ENCODE data around the gene TPM3. TPM values are rescaled to one million over a fixed set of nuclear protein-coding genes. Genes with fewer than 3 reads are reported as not detected.

TPM3 gene
- total RNA-seq, 1 donor from 2014 or later = 161 TPM

- H3K27me3 ChIP-seq (ENCODE audit: low read depth) = no peaks in the 10 kb centered on the region
- peak overlapping the region; percentile 87 for H3K4me3 ChIP-seq
- intact Hi-C loops (cut with micrococcal nuclease) = no loop called here
- peaks cover 88% of the 10 kb centered on the region for H3K4me1 ChIP-seq
- peak overlapping the region; percentile 98 for H3K27ac ChIP-seq (replicated peaks)
- peak; percentile 57 for DNase-seq
- peaks cover 40% of the 10 kb centered on the region for H3K36me3 ChIP-seq
- H3K9me3 ChIP-seq (replicated peaks) = no peaks in the 10 kb centered on the region
- TF ChIP-seq, protein P1, sequence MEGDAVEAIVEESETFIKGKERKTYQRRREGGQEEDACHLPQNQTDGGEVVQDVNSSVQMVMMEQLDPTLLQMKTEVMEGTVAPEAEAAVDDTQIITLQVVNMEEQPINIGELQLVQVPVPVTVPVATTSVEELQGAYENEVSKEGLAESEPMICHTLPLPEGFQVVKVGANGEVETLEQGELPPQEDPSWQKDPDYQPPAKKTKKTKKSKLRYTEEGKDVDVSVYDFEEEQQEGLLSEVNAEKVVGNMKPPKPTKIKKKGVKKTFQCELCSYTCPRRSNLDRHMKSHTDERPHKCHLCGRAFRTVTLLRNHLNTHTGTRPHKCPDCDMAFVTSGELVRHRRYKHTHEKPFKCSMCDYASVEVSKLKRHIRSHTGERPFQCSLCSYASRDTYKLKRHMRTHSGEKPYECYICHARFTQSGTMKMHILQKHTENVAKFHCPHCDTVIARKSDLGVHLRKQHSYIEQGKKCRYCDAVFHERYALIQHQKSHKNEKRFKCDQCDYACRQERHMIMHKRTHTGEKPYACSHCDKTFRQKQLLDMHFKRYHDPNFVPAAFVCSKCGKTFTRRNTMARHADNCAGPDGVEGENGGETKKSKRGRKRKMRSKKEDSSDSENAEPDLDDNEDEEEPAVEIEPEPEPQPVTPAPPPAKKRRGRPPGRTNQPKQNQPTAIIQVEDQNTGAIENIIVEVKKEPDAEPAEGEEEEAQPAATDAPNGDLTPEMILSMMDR (IDR thresholded peaks at IDR 0.05; ENCODE audit: borderline replicate concordance) = no peak
These were observed 29.5 kb upstream of the TPM3 start for GRCh38 chr1:154221278-154222001.

DNA sequence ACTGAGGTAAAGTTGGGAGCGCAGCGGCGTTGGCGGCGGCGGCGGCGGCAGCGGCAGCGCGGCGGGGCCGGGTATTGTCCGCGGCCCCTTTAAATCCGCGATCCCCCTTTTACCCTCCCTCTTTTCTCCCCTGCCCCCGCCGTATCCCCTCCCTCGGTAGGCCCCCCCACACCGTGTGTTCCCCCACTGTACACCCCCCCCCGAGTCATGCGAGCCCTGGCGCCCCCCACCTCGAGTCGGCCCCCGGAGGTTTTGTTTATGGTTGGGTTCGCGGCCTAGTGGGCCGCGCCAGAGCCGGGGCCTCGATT, 29.0 kb upstream of the TPM3 start:
- H3K36me3 ChIP-seq = peaks cover 35% of the 10 kb centered on the region
- H3K4me1 ChIP-seq = peaks cover 85% of the 10 kb centered on the region
- DNase-seq = no peak
- peak overlapping the region; percentile 98 for H3K27ac ChIP-seq (replicated peaks)
- H3K4me3 ChIP-seq = peak overlapping the region; percentile 87
- TF ChIP-seq, protein P1 (IDR thresholded peaks at IDR 0.05; ENCODE audit: borderline replicate concordance) = no peak
- no peaks in the 10 kb centered on the region for H3K27me3 ChIP-seq (ENCODE audit: low read depth)
- no peaks in the 10 kb centered on the region for H3K9me3 ChIP-seq (replicated peaks)
- intact Hi-C loops (cut with micrococcal nuclease) = no loop called here

- TF ChIP-seq, protein P1 (IDR thresholded peaks at IDR 0.05; ENCODE audit: borderline replicate concordance) = no peak
- intact Hi-C loops (cut with micrococcal nuclease) = no loop called here
- peak within 1 kb of the TSS; percentile 98 for H3K27ac ChIP-seq (replicated peaks)
- peak within 1 kb of the TSS; percentile 87 for H3K4me3 ChIP-seq
- H3K4me1 ChIP-seq = peaks cover 79% of the 10 kb centered on the region
- no peaks in the 10 kb centered on the region for H3K27me3 ChIP-seq (ENCODE audit: low read depth)
- H3K36me3 ChIP-seq = peaks cover 29% of the 10 kb centered on the region
- DNase-seq = peak; percentile 99
- no peaks in the 10 kb centered on the region for H3K9me3 ChIP-seq (replicated peaks)
These were observed 28.4 kb upstream of the TPM3 start, which contains the start of gene UBAP2L for GRCh38 chr1:154220071-154220969. TSS of gene UBAP2L (plus strand) at chr1:154220955. CDS start at chr1:154225124, 4,169 bp downstream.

DNA sequence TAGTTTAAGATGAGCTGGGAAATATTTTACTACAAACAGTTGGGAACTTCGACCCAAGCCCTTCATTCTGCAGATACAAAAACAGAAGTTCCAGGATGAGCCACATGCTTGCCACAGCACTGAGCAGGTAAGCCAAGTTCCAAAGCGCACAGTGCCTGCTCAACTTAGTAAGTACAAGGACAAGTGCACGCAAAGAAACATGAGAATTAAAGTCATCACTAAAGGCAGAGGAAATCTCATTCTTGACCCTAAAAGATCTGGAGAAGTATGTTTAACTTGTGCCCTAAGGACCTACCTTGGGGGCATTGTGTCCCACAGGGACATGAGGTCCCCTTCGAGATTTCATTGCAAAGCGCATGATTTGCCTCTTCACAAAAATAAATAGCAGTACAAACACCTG, 27.6 kb upstream of the TPM3 start:
- TF ChIP-seq, protein P1 (IDR thresholded peaks at IDR 0.05; ENCODE audit: borderline replicate concordance) = no peak
- Histone ChIP-seq H3K27me3 (ENCODE audit: low read depth) (no peaks in the 10 kb centered on the region), H3K9me3 (replicated peaks) (no peaks in the 10 kb centered on the region), H3K4me1 (peaks cover 72% of the 10 kb centered on the region), H3K27ac (replicated peaks) (peak overlapping the region; percentile 98), H3K36me3 (peaks cover 29% of the 10 kb centered on the region), H3K4me3 (peak overlapping the region; percentile 87)
- DNase-seq = no peak
- intact Hi-C loops (cut with micrococcal nuclease) = no loop called here

DNA sequence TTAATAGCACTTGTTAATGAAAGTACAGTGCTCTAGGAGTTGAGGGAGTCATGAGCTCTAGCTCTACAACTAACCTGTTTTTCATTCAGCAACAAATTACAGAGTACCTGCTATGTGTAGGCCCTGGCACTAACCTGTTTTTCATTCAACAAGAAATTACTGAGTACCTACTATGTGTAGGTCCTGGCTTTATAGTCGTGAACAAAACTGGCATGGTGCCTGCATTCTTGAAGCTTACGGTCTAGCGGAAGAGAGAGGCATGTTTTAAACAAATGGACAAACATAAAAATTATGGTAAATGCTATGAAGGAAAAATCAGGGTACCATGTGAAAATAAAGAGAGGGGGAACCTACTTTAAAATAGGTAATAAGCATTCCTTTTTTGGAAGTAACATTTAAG, 26.6 kb upstream of the TPM3 start:
- Histone ChIP-seq H3K9me3 (replicated peaks) (no peaks in the 10 kb centered on the region), H3K36me3 (peaks cover 39% of the 10 kb centered on the region), H3K4me3 (peak overlapping the region; percentile 87), H3K4me1 (peaks cover 62% of the 10 kb centered on the region), H3K27me3 (ENCODE audit: low read depth) (no peaks in the 10 kb centered on the region), H3K27ac (replicated peaks) (no peak overlapping the region)
- TF ChIP-seq, protein P1 (IDR thresholded peaks at IDR 0.05; ENCODE audit: borderline replicate concordance) = no peak
- intact Hi-C loops (cut with micrococcal nuclease) = no loop called here
- no peak for DNase-seq
